ENCODE measurements around the gene CDK6. TPM values are rescaled to one million over a fixed set of nuclear protein-coding genes. Genes with fewer than 3 reads are reported as not detected.

Gene CDK6
- total and polyA plus RNA-seq, 2 of the 8 experiments (the other 6 are each of a cell fraction or from before 2014, with no cell fraction given), result 5.9 to 18.9 TPM

GRCh38 chr7:92850516-92850915 lies 14.1 kb upstream of the CDK6 start (continued):
- no peak for TF ChIP-seq CEBPB (IDR thresholded peaks at IDR 0.05; ENCODE audit: low read depth, low read length)
- TF ChIP-seq EGR1 (IDR thresholded peaks at IDR 0.05; ENCODE audit: borderline replicate concordance, low read depth, low read length), result no peak
- no peak for TF ChIP-seq USF2 (IDR thresholded peaks at IDR 0.05; ENCODE audit: low read length)
- TF ChIP-seq GTF2F1 (IDR thresholded peaks at IDR 0.05; ENCODE audit: borderline replicate concordance, low read depth, low read length), result no peak
- TF ChIP-seq BRCA1 (IDR thresholded peaks at IDR 0.05; ENCODE audit: low read depth, low read length), result no peak
- TF ChIP-seq CHD7 (IDR thresholded peaks at IDR 0.05; ENCODE audit: insufficient replicate concordance, low read length), result no peak

All from H1 (cell line).